K562 (cell line): ENCODE measurements around the gene GPC3. TPM values are rescaled to one million over a fixed set of nuclear protein-coding genes. Genes with fewer than 3 reads are reported as not detected.

Experiments
- ATAC-seq: fragments of 200-7000 bp; cut with Tn5 transposase; 3 replicates; pipeline ENCODE4 v1.9.1; 2020; ENCODE audit warnings: moderate library complexity
- BruUV-seq: library from RNA; stranded (reverse); fragments of 400-500 nt; replicated peaks from 2 replicates; lab custom pipeline; 2021; lab: Mats Ljungman, UMichigan
- CTCF ChIA-PET: fragments of 300-600 bp; formaldehyde crosslinking; extraction: SDS; loops from one replicate; lab custom pipeline; 2021; ENCODE audit warnings: low intra/inter-chr PET ratio; lab: Yijun Ruan, JAX
- POLR2A ChIA-PET: fragments of 300-600, 350-650 bp; sonication (Branson Sonifier 250); formaldehyde crosslinking; extraction: SDS; loops from one replicate; lab custom pipeline; 2021; ENCODE audit warnings: antibody characterized with exemption, inconsistent platforms; lab: Yijun Ruan, JAX
- DNase-seq, 4 experiments: peaks; one replicate each; pipeline versions ENCODE4 v3.0.0 to v3.0.0-alpha.2; 2011 to 2018; ENCODE audit warnings: low spot score in 3 of 4, mixed read lengths in 3 of 4; ENCODE audit errors: extremely low read depth in 1 of 4
- FAIRE-seq: peaks from 2 replicates; lab custom pipeline; 2011; peaks lifted over from hg19 to GRCh38; lab: Jason Lieb, UNC
- H2AFZ ChIP-seq: 2 replicates; pipeline ENCODE4 v1.6.0; 2011; ENCODE audit warnings: low read depth, low read length, control low read depth, inconsistent platforms
- H3K27ac ChIP-seq: fragments of 200-600 bp; 3 replicates; pipeline ENCODE4 v1.8.0; 2011; ENCODE audit warnings: low read depth, mild to moderate bottlenecking, control low read depth, inconsistent platforms, low read length, moderate library complexity, mixed read lengths; ENCODE audit errors: extremely low read depth
- H3K27me3 ChIP-seq, 2 experiments: fragments of 300-600 bp in 1 of 2; 2 replicates in 1 of 2; 3 replicates in 1 of 2; pipeline versions ENCODE4 v1.6.0 to v1.8.0; 2011; ENCODE audit warnings: inconsistent platforms in 2 of 2, low read length in 2 of 2, mild to moderate bottlenecking in 1 of 2, mixed read lengths in 1 of 2, moderate library complexity in 1 of 2; ENCODE audit not compliant: control insufficient read depth in 2 of 2, insufficient read depth in 2 of 2
- H3K36me3 ChIP-seq: fragments of 300-600 bp; 3 replicates; pipeline ENCODE4 v1.8.0; 2011; ENCODE audit warnings: mild to moderate bottlenecking, low read length, inconsistent platforms; ENCODE audit not compliant: control insufficient read depth, insufficient read depth
- H3K4me1 ChIP-seq, 2 experiments: fragments of 200-600 bp in 1 of 2; replicated peaks in 1 of 2; 2 replicates in 1 of 2; 3 replicates in 1 of 2; pipeline versions ENCODE4 v1.5.1 to v1.8.0; 2011; ENCODE audit warnings: inconsistent platforms in 2 of 2, low read length in 2 of 2, mild to moderate bottlenecking in 1 of 2, mixed read lengths in 1 of 2, moderate library complexity in 1 of 2; ENCODE audit not compliant: control insufficient read depth in 2 of 2, insufficient read depth in 2 of 2
- H3K4me2 ChIP-seq: 2 replicates; pipeline ENCODE4 v1.6.1; 2011; ENCODE audit warnings: low read length, control low read depth, inconsistent platforms, mixed read lengths; ENCODE audit not compliant: insufficient read depth
- H3K4me3 ChIP-seq: fragments of 200-600 bp; sonication (generic), shearing (Covaris generic); 2 replicates; pipeline ENCODE4 v1.5.1; 2016; ENCODE audit warnings: control low read depth, inconsistent platforms
- H3K79me2 ChIP-seq: fragments of 200-600 bp; 3 replicates; pipeline ENCODE4 v1.8.0; 2011; ENCODE audit warnings: low read length, inconsistent platforms; ENCODE audit not compliant: control insufficient read depth, insufficient read depth
- H3K9ac ChIP-seq, 2 experiments: 2 replicates each; pipeline versions ENCODE4 v1.6.0 to v1.6.1; 2011; ENCODE audit warnings: low read depth in 2 of 2, low read length in 2 of 2, control low read depth in 1 of 2, inconsistent platforms in 1 of 2, mild to moderate bottlenecking in 1 of 2, mixed read lengths in 1 of 2; ENCODE audit not compliant: insufficient read depth in 1 of 2
- H3K9me1 ChIP-seq: one replicate; pipeline ENCODE4 v1.6.0; 2011; ENCODE audit warnings: inconsistent platforms, mild to moderate bottlenecking, low read length, moderate library complexity; ENCODE audit not compliant: control insufficient read depth, insufficient read depth
- H3K9me3 ChIP-seq: replicated peaks from 2 replicates; pipeline ENCODE4 v1.5.1; 2011; ENCODE audit warnings: low read depth, low read length, inconsistent platforms; ENCODE audit not compliant: control insufficient read depth, insufficient read depth
- H4K20me1 ChIP-seq: replicated peaks from 2 replicates; pipeline ENCODE4 v1.6.1; 2011; ENCODE audit warnings: low read length, inconsistent platforms, mixed read lengths; ENCODE audit not compliant: control insufficient read depth, insufficient read depth
- BDP1 ChIP-seq: IDR thresholded peaks from 3 replicates; pipeline ENCODE4 v1.6.1; 2011; ENCODE audit not compliant: insufficient read length, insufficient read depth
- BRCA1 ChIP-seq, 2 experiments: fragments of 450-650 bp in 1 of 2; sonication (generic) in 1 of 2; formaldehyde crosslinking in 1 of 2; IDR thresholded peaks; 2 replicates each; pipeline versions ENCODE4 v1.5.0 to v1.6.1; 2017 to 2020; ENCODE audit warnings: mild to moderate bottlenecking in 1 of 2, missing genetic modification reagents in 1 of 2
- ETS2 ChIP-seq: IDR thresholded peaks from 2 replicates; pipeline ENCODE4 v1.6.1; 2016; ENCODE audit warnings: borderline replicate concordance, missing genetic modification characterization, mild to moderate bottlenecking, moderate library complexity, missing compliant biosample characterization; ENCODE audit not compliant: poor library complexity, severe bottlenecking
- GTF2B ChIP-seq: IDR thresholded peaks from 2 replicates; pipeline ENCODE4 v1.6.1; 2011; ENCODE audit not compliant: insufficient read length; ENCODE audit errors: extremely low read depth
- JUND ChIP-seq, 2 experiments: IDR thresholded peaks; 2 replicates in 1 of 2; 3 replicates in 1 of 2; pipeline ENCODE4 v1.6.1; 2011; ENCODE audit warnings: borderline replicate concordance in 2 of 2, low read depth in 2 of 2, low read length in 2 of 2, improper control_type of control experiment in 1 of 2, missing biosample characterization in 1 of 2, missing genetic modification characterization in 1 of 2, missing genetic modification reagents in 1 of 2
- PML ChIP-seq: IDR thresholded peaks from 2 replicates; pipeline ENCODE4 v1.6.1; 2012; ENCODE audit warnings: low read length, inconsistent platforms
- RAD21 ChIP-seq, 2 experiments: fragments of 250-450 bp in 1 of 2; fragments of 450-650 bp in 1 of 2; sonication (Bioruptor Pico) in 1 of 2; formaldehyde crosslinking in 1 of 2; IDR thresholded peaks in 1 of 2; conservative IDR thresholded peaks in 1 of 2; 2 replicates each; pipeline versions ENCODE4 v1.4.0 to v1.8.0; 2020 to 2022; ENCODE audit warnings: mild to moderate bottlenecking in 2 of 2, moderate library complexity in 1 of 2
- TRIM24 ChIP-seq, 2 experiments: fragments of 450-650 bp; IDR thresholded peaks; 2 replicates each; pipeline ENCODE4 v1.6.1; 2016
- XRCC4 ChIP-seq: IDR thresholded peaks from one replicate; pipeline ENCODE4 v1.6.1; 2011; ENCODE audit not compliant: insufficient read depth, insufficient read length; ENCODE audit errors: extremely low read depth
- ZBTB34 ChIP-seq: fragments of 250-450 bp; sonication (Bioruptor Pico); IDR thresholded peaks from 2 replicates; pipeline ENCODE4 v1.8.0; 2021; ENCODE audit warnings: mild to moderate bottlenecking, moderate library complexity
- ZNF23 ChIP-seq: fragments of 250-450 bp; sonication (Bioruptor Pico); IDR thresholded peaks from 2 replicates; pipeline ENCODE4 v1.4.0; 2020; ENCODE audit warnings: mild to moderate bottlenecking
- ZNF239 ChIP-seq: fragments of 250-450 bp; sonication (Bioruptor Pico); IDR thresholded peaks from 2 replicates; pipeline ENCODE4 v1.4.0; 2020; ENCODE audit warnings: mild to moderate bottlenecking
- ZNF354B ChIP-seq: fragments of 250-450 bp; sonication (Bioruptor Pico); IDR thresholded peaks from 2 replicates; pipeline ENCODE4 v1.4.0; 2020
- WGBS: fragments of 100-300 bp; shearing (Covaris generic); methylation state at CpG from one replicate; pipeline ENCODE4 v1.1.6; 2016; ENCODE audit warnings: low coverage, mixed read lengths; ENCODE audit not compliant: insufficient coverage; ENCODE audit errors: missing lambda C conversion rate; 5-methylcytosine and 5-hydroxymethylcytosine counted together
- in situ Hi-C: fragments of 300-500 bp; cut with MboI; formaldehyde crosslinking; loops from 4 replicates; pipeline ENCODE4 v1.15.0; 2018; ENCODE audit warnings: inconsistent platforms, mixed read lengths
- intact Hi-C: fragments of 100-400 bp; cut with micrococcal nuclease; formaldehyde crosslinking; loops from 2 replicates; pipeline ENCODE4 v1.14.2; 2022
- polyA plus RNA-seq, 8 experiments: library from polyadenylated mRNA; depleted of rRNA in 4 of 8; stranded (reverse) in 5 of 8; unstranded in 3 of 8; fragments of >200 nt; fragmentation: Nextera tagmentation in 2 of 8; fragmentation: Illumina TruSeq in 1 of 8; extraction: Ambion mirVana in 2 of 8; extraction: Trizol in 1 of 8; gene quantifications; 2 replicates each; pipeline versions ENCODE4 v1.2.1 to v1.2.3, GENCODE V29; 2011 to 2014; ENCODE audit warnings: inconsistent platforms in 1 of 8, missing spikeins in 1 of 8
- total RNA-seq, 7 experiments: library from RNA; depleted of rRNA in 6 of 7; stranded (reverse); fragments of >200 nt in 6 of 7; fragmentation: Illumina TruSeq in 2 of 7; extraction: Trizol in 2 of 7; gene quantifications; 2 replicates each; pipeline versions ENCODE4 v1.2.1 to v1.2.3, GENCODE V29; 2011 to 2021; ENCODE audit warnings: low replicate concordance in 1 of 7
- TF ChIP-seq, protein P1 (sequence below): fragments of 450-650 bp; formaldehyde crosslinking; IDR thresholded peaks from 2 replicates; pipeline ENCODE4 v1.4.0; 2022; ENCODE audit warnings: missing genetic modification characterization
- TF ChIP-seq, protein P2 (sequence below), 2 experiments: fragments of 450-650 bp; conservative IDR thresholded peaks; 2 replicates each; pipeline ENCODE4 v1.6.1; 2017; ENCODE audit warnings: mild to moderate bottlenecking in 2 of 2, moderate library complexity in 2 of 2
- TF ChIP-seq, protein P3 (sequence below): fragments of 450-650 bp; formaldehyde crosslinking; conservative IDR thresholded peaks from 2 replicates; pipeline ENCODE4 v1.4.0; 2022; ENCODE audit warnings: mild to moderate bottlenecking, missing genetic modification characterization

The GPC3 gene
- total and polyA plus RNA-seq, 9 of the 15 experiments (the other 6 are each of a cell fraction or from before 2014, with no cell fraction given): 0.42 TPM; not detected in 8

DNA sequence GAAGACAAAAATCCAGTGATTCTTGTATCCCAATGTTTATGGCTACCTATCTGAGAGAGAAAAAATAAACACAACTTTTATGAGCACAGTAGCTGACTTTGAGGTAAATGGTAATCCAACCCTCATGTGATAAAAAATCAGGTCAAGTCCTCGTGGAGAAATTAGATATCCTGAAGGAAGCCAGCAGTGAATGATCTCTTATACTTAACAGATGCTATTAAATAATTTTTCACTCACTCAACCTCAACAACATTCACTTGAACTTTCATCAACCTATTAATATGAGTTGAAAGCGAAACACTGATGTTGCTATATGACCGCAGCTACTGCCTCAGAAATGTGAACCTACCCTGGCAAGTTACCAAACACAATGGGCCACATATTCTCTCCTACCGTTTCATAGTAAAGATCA is 105.4 kb downstream of the GPC3 start:
- CTCF ChIA-PET: no interaction called here
- ATAC-seq: no peak
- no peak for TF ChIP-seq PML
- no peak for TF ChIP-seq ZNF239
- no peak for TF ChIP-seq ZBTB34
- TF ChIP-seq ZNF23: no peak
- TF ChIP-seq, protein P1, sequence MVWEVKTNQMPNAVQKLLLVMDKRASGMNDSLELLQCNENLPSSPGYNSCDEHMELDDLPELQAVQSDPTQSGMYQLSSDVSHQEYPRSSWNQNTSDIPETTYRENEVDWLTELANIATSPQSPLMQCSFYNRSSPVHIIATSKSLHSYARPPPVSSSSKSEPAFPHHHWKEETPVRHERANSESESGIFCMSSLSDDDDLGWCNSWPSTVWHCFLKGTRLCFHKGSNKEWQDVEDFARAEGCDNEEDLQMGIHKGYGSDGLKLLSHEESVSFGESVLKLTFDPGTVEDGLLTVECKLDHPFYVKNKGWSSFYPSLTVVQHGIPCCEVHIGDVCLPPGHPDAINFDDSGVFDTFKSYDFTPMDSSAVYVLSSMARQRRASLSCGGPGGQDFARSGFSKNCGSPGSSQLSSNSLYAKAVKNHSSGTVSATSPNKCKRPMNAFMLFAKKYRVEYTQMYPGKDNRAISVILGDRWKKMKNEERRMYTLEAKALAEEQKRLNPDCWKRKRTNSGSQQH (CRISPR knock-in tag): no peak
- TF ChIP-seq BDP1: no peak
- no peak for TF ChIP-seq BRCA1 (IDR thresholded peaks at IDR 0.05)
- no peak for TF ChIP-seq BRCA1 (CRISPR knock-in tag; IDR thresholded peaks at IDR 0.05)
- TF ChIP-seq GTF2B: no peak
- TF ChIP-seq, protein P2, sequence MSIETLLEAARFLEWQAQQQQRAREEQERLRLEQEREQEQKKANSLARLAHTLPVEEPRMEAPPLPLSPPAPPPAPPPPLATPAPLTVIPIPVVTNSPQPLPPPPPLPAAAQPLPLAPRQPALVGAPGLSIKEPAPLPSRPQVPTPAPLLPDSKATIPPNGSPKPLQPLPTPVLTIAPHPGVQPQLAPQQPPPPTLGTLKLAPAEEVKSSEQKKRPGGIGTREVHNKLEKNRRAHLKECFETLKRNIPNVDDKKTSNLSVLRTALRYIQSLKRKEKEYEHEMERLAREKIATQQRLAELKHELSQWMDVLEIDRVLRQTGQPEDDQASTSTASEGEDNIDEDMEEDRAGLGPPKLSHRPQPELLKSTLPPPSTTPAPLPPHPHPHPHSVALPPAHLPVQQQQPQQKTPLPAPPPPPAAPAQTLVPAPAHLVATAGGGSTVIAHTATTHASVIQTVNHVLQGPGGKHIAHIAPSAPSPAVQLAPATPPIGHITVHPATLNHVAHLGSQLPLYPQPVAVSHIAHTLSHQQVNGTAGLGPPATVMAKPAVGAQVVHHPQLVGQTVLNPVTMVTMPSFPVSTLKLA (conservative IDR thresholded peaks at IDR 0.05): no peak
- TF ChIP-seq RAD21 (CRISPR knock-in tag; conservative IDR thresholded peaks at IDR 0.05 in 1 of 2, IDR thresholded peaks at IDR 0.05 in 1 of 2): no peak
- TF ChIP-seq ZNF354B: no peak
- no peak for TF ChIP-seq ETS2
- TF ChIP-seq, protein P3, sequence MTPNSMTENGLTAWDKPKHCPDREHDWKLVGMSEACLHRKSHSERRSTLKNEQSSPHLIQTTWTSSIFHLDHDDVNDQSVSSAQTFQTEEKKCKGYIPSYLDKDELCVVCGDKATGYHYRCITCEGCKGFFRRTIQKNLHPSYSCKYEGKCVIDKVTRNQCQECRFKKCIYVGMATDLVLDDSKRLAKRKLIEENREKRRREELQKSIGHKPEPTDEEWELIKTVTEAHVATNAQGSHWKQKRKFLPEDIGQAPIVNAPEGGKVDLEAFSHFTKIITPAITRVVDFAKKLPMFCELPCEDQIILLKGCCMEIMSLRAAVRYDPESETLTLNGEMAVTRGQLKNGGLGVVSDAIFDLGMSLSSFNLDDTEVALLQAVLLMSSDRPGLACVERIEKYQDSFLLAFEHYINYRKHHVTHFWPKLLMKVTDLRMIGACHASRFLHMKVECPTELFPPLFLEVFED (CRISPR knock-in tag): no peak
- TF ChIP-seq JUND (IDR thresholded peaks at IDR 0.05; ENCODE audit: borderline replicate concordance, low read depth, low read length): no peak
- no peak for TF ChIP-seq JUND (tag; IDR thresholded peaks at IDR 0.05; ENCODE audit: borderline replicate concordance, low read depth, low read length)
- TF ChIP-seq TRIM24 (IDR thresholded peaks at IDR 0.05): no peak
- no peak for TF ChIP-seq XRCC4
- TF ChIP-seq, all 486 proteins: peak for 0
- Histone ChIP-seq H3K36me3 (no peaks in the 10 kb centered on the region), H3K27me3 (no peaks in the 10 kb centered on the region), H3K9me3 (no peaks in the 10 kb centered on the region), H3K9ac (no peak overlapping the region), H3K4me2 (no peak overlapping the region), H4K20me1 (no peaks in the 10 kb centered on the region), H3K9me1 (no peaks in the 10 kb centered on the region), H3K27ac (no peak overlapping the region), H3K4me3 (no peak overlapping the region), H3K79me2 (no peaks in the 10 kb centered on the region), H3K4me1 (no peaks in the 10 kb centered on the region), H2AFZ (no peak overlapping the region)
- DNase-seq (no peak), FAIRE-seq (no peak)
- 0% methylated on average over 4 of the region's 4 CpGs for WGBS
- intact Hi-C loops: no loop called here
- in situ Hi-C loops: no loop called here
- POLR2A ChIA-PET: no interaction called here
- no TSS peak for BruUV-seq
